EL (cell line): Measurements from ENCODE around the gene POM121.
"Not testable (repeated sequence)": the region's sequence is repeated elsewhere in the genome, so short reads cannot be mapped to it uniquely, and the experiment has no call there.

Source experiments
- DNase-seq: peaks from one replicate; pipeline ENCODE4 v3.0.0-alpha.2; 2016

Gene POM121

GRCh38 chr7:72997887-72998468, 73.1 kb downstream of the POM121 start:
- not testable (repeated sequence) for DNase-seq
